ENCODE results near the gene BMPR2. TPM values are rescaled to one million over a fixed set of nuclear protein-coding genes. Genes with fewer than 3 reads are reported as not detected.
"Not testable (repeated sequence)": the region's sequence is repeated elsewhere in the genome, so short reads cannot be mapped to it uniquely, and the experiment has no call there.

BMPR2 gene
- polyA plus RNA-seq, 1 donor, result 25.4 TPM

GRCh38 chr2:202378001-202378400 is 1.9 kb downstream of the BMPR2 start:
- peak overlapping the region; percentile 99 for H3K27ac ChIP-seq (ENCODE audit: low read length)
- no CpG with 5 or more reads among the region's 4 CpGs for WGBS (ENCODE audit: insufficient coverage, low lambda C conversion rate)
- peaks cover 4% of the 10 kb centered on the region for H3K9me3 ChIP-seq (ENCODE audit: control insufficient read depth, low read depth, low read length)
- peaks cover under 1% of the 10 kb centered on the region for H3K36me3 ChIP-seq (ENCODE audit: control insufficient read depth, insufficient read depth, low read length)
- peak overlapping the region; percentile 91 for H3K4me3 ChIP-seq (ENCODE audit: low read length)
- H3K4me1 ChIP-seq (ENCODE audit: control insufficient read depth, insufficient read depth, low read length), result peaks cover 3% of the 10 kb centered on the region
- H3K27me3 ChIP-seq (ENCODE audit: control insufficient read depth, insufficient read depth, low read length), result no peaks in the 10 kb centered on the region
- DNase-seq, result peak in 1 of 2 donors; percentile 28

GRCh38 chr2:202378662-202379358 is 2.7 kb downstream of the BMPR2 start:
- Histone ChIP-seq H3K4me3 (ENCODE audit: low read length) (peak overlapping the region; percentile 91), H3K27ac (ENCODE audit: low read length) (no peak overlapping the region), H3K4me1 (ENCODE audit: control insufficient read depth, insufficient read depth, low read length) (peaks cover 3% of the 10 kb centered on the region), H3K27me3 (ENCODE audit: control insufficient read depth, insufficient read depth, low read length) (no peaks in the 10 kb centered on the region), H3K9me3 (ENCODE audit: control insufficient read depth, low read depth, low read length) (peaks cover 4% of the 10 kb centered on the region), H3K36me3 (ENCODE audit: control insufficient read depth, insufficient read depth, low read length) (peaks cover 2% of the 10 kb centered on the region)
- no peak for DNase-seq
- 50% methylated on average over 1 of the region's 3 CpGs for WGBS (ENCODE audit: insufficient coverage, low lambda C conversion rate)

- no peaks in the 10 kb centered on the region for H3K9me3 ChIP-seq (ENCODE audit: control insufficient read depth, low read depth, low read length)
- no peaks in the 10 kb centered on the region for H3K27me3 ChIP-seq (ENCODE audit: control insufficient read depth, insufficient read depth, low read length)
- H3K36me3 ChIP-seq (ENCODE audit: control insufficient read depth, insufficient read depth, low read length), result peaks cover 2% of the 10 kb centered on the region
- WGBS (ENCODE audit: insufficient coverage, low lambda C conversion rate), result no CpG with 5 or more reads among the region's 2 CpGs
- H3K4me3 ChIP-seq (ENCODE audit: low read length), result no peak overlapping the region
- no peak for DNase-seq
- H3K4me1 ChIP-seq (ENCODE audit: control insufficient read depth, insufficient read depth, low read length), result peaks cover 3% of the 10 kb centered on the region
- H3K27ac ChIP-seq (ENCODE audit: low read length), result no peak overlapping the region
These were observed 6.6 kb downstream of the BMPR2 start for GRCh38 chr2:202382684-202383083.

- not testable (repeated sequence) for H3K4me3 ChIP-seq (ENCODE audit: low read length); H3K27me3 ChIP-seq (ENCODE audit: control insufficient read depth, insufficient read depth, low read length); H3K4me1 ChIP-seq (ENCODE audit: control insufficient read depth, insufficient read depth, low read length); DNase-seq; H3K36me3 ChIP-seq (ENCODE audit: control insufficient read depth, insufficient read depth, low read length); H3K9me3 ChIP-seq (ENCODE audit: control insufficient read depth, low read depth, low read length); H3K27ac ChIP-seq (ENCODE audit: low read length)
- WGBS (ENCODE audit: insufficient coverage, low lambda C conversion rate), result 58% methylated on average over 2 of the region's 12 CpGs
These were observed 10.4 kb downstream of the BMPR2 start for GRCh38 chr2:202386495-202386894.

GRCh38 chr2:202387608-202388342 is 11.6 kb downstream of the BMPR2 start:
- Histone ChIP-seq H3K36me3 (ENCODE audit: control insufficient read depth, insufficient read depth, low read length) (peaks cover 2% of the 10 kb centered on the region), H3K27me3 (ENCODE audit: control insufficient read depth, insufficient read depth, low read length) (no peaks in the 10 kb centered on the region), H3K27ac (ENCODE audit: low read length) (no peak overlapping the region), H3K4me3 (ENCODE audit: low read length) (no peak overlapping the region), H3K4me1 (ENCODE audit: control insufficient read depth, insufficient read depth, low read length) (no peaks in the 10 kb centered on the region), H3K9me3 (ENCODE audit: control insufficient read depth, low read depth, low read length) (no peaks in the 10 kb centered on the region)
- DNase-seq, result no peak
- 94% methylated on average over 2 of the region's 8 CpGs for WGBS (ENCODE audit: insufficient coverage, low lambda C conversion rate)

GRCh38 chr2:202400941-202401340 is 24.8 kb downstream of the BMPR2 start:
- H3K36me3 ChIP-seq (ENCODE audit: control insufficient read depth, insufficient read depth, low read length), result peaks cover 4% of the 10 kb centered on the region
- no peaks in the 10 kb centered on the region for H3K27me3 ChIP-seq (ENCODE audit: control insufficient read depth, insufficient read depth, low read length)
- H3K4me1 ChIP-seq (ENCODE audit: control insufficient read depth, insufficient read depth, low read length), result no peaks in the 10 kb centered on the region
- no peak for DNase-seq
- no peak overlapping the region for H3K4me3 ChIP-seq (ENCODE audit: low read length)
- no peaks in the 10 kb centered on the region for H3K9me3 ChIP-seq (ENCODE audit: control insufficient read depth, low read depth, low read length)
- H3K27ac ChIP-seq (ENCODE audit: low read length), result no peak overlapping the region

- H3K4me1 ChIP-seq (ENCODE audit: control insufficient read depth, insufficient read depth, low read length), result no peaks in the 10 kb centered on the region
- WGBS (ENCODE audit: insufficient coverage, low lambda C conversion rate), result 83% methylated on average over 1 of the region's 1 CpG
These were observed 29.7 kb downstream of the BMPR2 start for GRCh38 chr2:202405798-202406197.

GRCh38 chr2:202406445-202406978 is 30.4 kb downstream of the BMPR2 start:
- Histone ChIP-seq H3K27ac (ENCODE audit: low read length) (no peak overlapping the region), H3K9me3 (ENCODE audit: control insufficient read depth, low read depth, low read length) (no peaks in the 10 kb centered on the region), H3K4me3 (ENCODE audit: low read length) (no peak overlapping the region), H3K4me1 (ENCODE audit: control insufficient read depth, insufficient read depth, low read length) (no peaks in the 10 kb centered on the region), H3K36me3 (ENCODE audit: control insufficient read depth, insufficient read depth, low read length) (peaks cover 4% of the 10 kb centered on the region), H3K27me3 (ENCODE audit: control insufficient read depth, insufficient read depth, low read length) (no peaks in the 10 kb centered on the region)
- DNase-seq, result no peak
- 93% methylated on average over 2 of the region's 2 CpGs for WGBS (ENCODE audit: insufficient coverage, low lambda C conversion rate)

More at GRCh38 chr2:202405798-202406197, 29.7 kb downstream of the BMPR2 start:
- Histone ChIP-seq H3K36me3 (ENCODE audit: control insufficient read depth, insufficient read depth, low read length) (peaks cover 4% of the 10 kb centered on the region), H3K4me3 (ENCODE audit: low read length) (no peak overlapping the region), H3K27ac (ENCODE audit: low read length) (no peak overlapping the region), H3K9me3 (ENCODE audit: control insufficient read depth, low read depth, low read length) (no peaks in the 10 kb centered on the region), H3K27me3 (ENCODE audit: control insufficient read depth, insufficient read depth, low read length) (no peaks in the 10 kb centered on the region)
- no peak for DNase-seq

GRCh38 chr2:202408546-202409140 is 32.5 kb downstream of the BMPR2 start:
- Histone ChIP-seq H3K27ac (ENCODE audit: low read length) (no peak overlapping the region), H3K27me3 (ENCODE audit: control insufficient read depth, insufficient read depth, low read length) (no peaks in the 10 kb centered on the region)
- WGBS (ENCODE audit: insufficient coverage, low lambda C conversion rate), result 78% methylated on average over 1 of the region's 6 CpGs

GRCh38 chr2:202410092-202410491 is 34.0 kb downstream of the BMPR2 start:
- H3K4me3 ChIP-seq (ENCODE audit: low read length), result no peak overlapping the region
- no peaks in the 10 kb centered on the region for H3K4me1 ChIP-seq (ENCODE audit: control insufficient read depth, insufficient read depth, low read length)
- WGBS (ENCODE audit: insufficient coverage, low lambda C conversion rate), result no CpG with 5 or more reads among the region's 5 CpGs
- DNase-seq, result no peak
- no peaks in the 10 kb centered on the region for H3K27me3 ChIP-seq (ENCODE audit: control insufficient read depth, insufficient read depth, low read length)
- H3K9me3 ChIP-seq (ENCODE audit: control insufficient read depth, low read depth, low read length), result no peaks in the 10 kb centered on the region
- no peaks in the 10 kb centered on the region for H3K36me3 ChIP-seq (ENCODE audit: control insufficient read depth, insufficient read depth, low read length)
- no peak overlapping the region for H3K27ac ChIP-seq (ENCODE audit: low read length)

More at GRCh38 chr2:202408546-202409140, 32.5 kb downstream of the BMPR2 start:
- no peak overlapping the region for H3K4me3 ChIP-seq (ENCODE audit: low read length)
- H3K9me3 ChIP-seq (ENCODE audit: control insufficient read depth, low read depth, low read length), result no peaks in the 10 kb centered on the region
- peaks cover 4% of the 10 kb centered on the region for H3K36me3 ChIP-seq (ENCODE audit: control insufficient read depth, insufficient read depth, low read length)
- no peaks in the 10 kb centered on the region for H3K4me1 ChIP-seq (ENCODE audit: control insufficient read depth, insufficient read depth, low read length)
- no peak for DNase-seq

All from large intestine (tissue), 3 donors.